Hepatocyte (in vitro differentiated cells): ENCODE data around the gene TCEAL4.

Experiments
- CTCF ChIP-seq: fragments of 200-600 bp; sonication (generic); IDR thresholded peaks from 2 replicates; pipeline ENCODE4 v1.5.1; 2016; ENCODE audit warnings: antibody characterized with exemption, mild to moderate bottlenecking; ENCODE audit not compliant: poor library complexity
- EZH2 ChIP-seq: fragments of 200-600 bp; sonication (generic); IDR thresholded peaks from 2 replicates; pipeline ENCODE4 v1.6.1; 2016; ENCODE audit warnings: antibody characterized with exemption, mild to moderate bottlenecking, borderline replicate concordance
- EZH2phosphoT487 ChIP-seq: fragments of 200-600 bp; sonication (generic); IDR thresholded peaks from one replicate; pipeline ENCODE4 v1.6.1; 2018; ENCODE audit warnings: antibody characterized with exemption, mild to moderate bottlenecking, low read depth, moderate library complexity; ENCODE audit not compliant: unreplicated experiment, severe bottlenecking

DNA sequence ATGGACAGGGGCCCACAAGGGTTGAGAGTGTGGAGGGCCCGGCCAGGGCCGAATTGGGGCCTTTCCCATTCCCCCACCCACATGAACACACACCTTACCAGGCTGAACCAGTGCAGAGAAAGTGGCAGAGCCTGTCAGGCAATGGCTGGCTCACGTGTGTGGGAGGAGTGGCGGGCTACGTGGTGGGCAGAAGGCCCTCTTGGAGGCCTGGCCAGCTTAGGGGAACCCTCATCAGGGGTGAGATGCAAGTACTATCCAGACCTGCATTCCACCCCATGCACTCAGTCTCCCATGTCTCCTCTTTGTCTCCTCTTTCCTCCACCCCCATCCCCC, 965 bp downstream of the TCEAL4 start:
- TF ChIP-seq CTCF (no peak), EZH2phosphoT487 (no peak), EZH2 (no peak)
